ENCODE data around the gene DCAF8L2. TPM values are rescaled to one million over a fixed set of nuclear protein-coding genes. Genes with fewer than 3 reads are reported as not detected.

DCAF8L2 gene
- total RNA-seq, 1 experiment from 2014 or later: not detected

- Mint-ChIP-seq H3K4me3 (ENCODE audit: low read depth, unreplicated experiment) (no peak overlapping the region), H3K27ac (ENCODE audit: unreplicated experiment) (no peak overlapping the region), H3K9me3 (ENCODE audit: low read depth, unreplicated experiment) (no peaks in the 10 kb centered on the region), H3K4me1 (ENCODE audit: low read depth, unreplicated experiment) (peaks cover 26% of the 10 kb centered on the region), H3K36me3 (ENCODE audit: insufficient read depth, unreplicated experiment) (no peaks in the 10 kb centered on the region), H3K27me3 (ENCODE audit: unreplicated experiment) (no peaks in the 10 kb centered on the region)
- no peak for DNase-seq
- intact Hi-C loops (cut with micrococcal nuclease; ENCODE audit: unreplicated experiment): no loop called here
- BruUV-seq (replicated peaks): no TSS peak
- CTCF ChIA-PET: no interaction called here
- no peak for TF ChIP-seq CTCF (IDR thresholded peaks at IDR 0.05; ENCODE audit: unreplicated experiment)
Measured at GRCh38 chrX:27565992-27566391, 24.2 kb upstream of the DCAF8L2 start.

GRCh38 chrX:27571164-27571563, 19.0 kb upstream of the DCAF8L2 start:
- no peak overlapping the region for H3K27ac Mint-ChIP-seq (ENCODE audit: unreplicated experiment)
- TF ChIP-seq CTCF (IDR thresholded peaks at IDR 0.05; ENCODE audit: unreplicated experiment): no peak
- no peaks in the 10 kb centered on the region for H3K36me3 Mint-ChIP-seq (ENCODE audit: insufficient read depth, unreplicated experiment)
- no peaks in the 10 kb centered on the region for H3K9me3 Mint-ChIP-seq (ENCODE audit: low read depth, unreplicated experiment)
- no peaks in the 10 kb centered on the region for H3K27me3 Mint-ChIP-seq (ENCODE audit: unreplicated experiment)
- no peak overlapping the region for H3K4me3 Mint-ChIP-seq (ENCODE audit: low read depth, unreplicated experiment)
- CTCF ChIA-PET: no interaction called here
- intact Hi-C loops (cut with micrococcal nuclease; ENCODE audit: unreplicated experiment): no loop called here
- H3K4me1 Mint-ChIP-seq (ENCODE audit: low read depth, unreplicated experiment): peaks cover 19% of the 10 kb centered on the region
- no peak for DNase-seq
- no TSS peak for BruUV-seq (replicated peaks)

- Mint-ChIP-seq H3K27ac (ENCODE audit: unreplicated experiment) (no peak overlapping the region), H3K4me1 (ENCODE audit: low read depth, unreplicated experiment) (peaks cover 8% of the 10 kb centered on the region), H3K36me3 (ENCODE audit: insufficient read depth, unreplicated experiment) (no peaks in the 10 kb centered on the region), H3K4me3 (ENCODE audit: low read depth, unreplicated experiment) (no peak overlapping the region), H3K9me3 (ENCODE audit: low read depth, unreplicated experiment) (no peaks in the 10 kb centered on the region), H3K27me3 (ENCODE audit: unreplicated experiment) (no peaks in the 10 kb centered on the region)
- DNase-seq: no peak
- intact Hi-C loops (cut with micrococcal nuclease; ENCODE audit: unreplicated experiment): no loop called here
- no TSS peak for BruUV-seq (replicated peaks)
- CTCF ChIA-PET: no interaction called here
- no peak for TF ChIP-seq CTCF (IDR thresholded peaks at IDR 0.05; ENCODE audit: unreplicated experiment)
Measured at GRCh38 chrX:27575565-27575964, 14.6 kb upstream of the DCAF8L2 start.

GRCh38 chrX:27583976-27584375, 6.2 kb upstream of the DCAF8L2 start:
- no peaks in the 10 kb centered on the region for H3K27me3 Mint-ChIP-seq (ENCODE audit: unreplicated experiment)
- peaks cover 41% of the 10 kb centered on the region for H3K4me1 Mint-ChIP-seq (ENCODE audit: low read depth, unreplicated experiment)
- BruUV-seq (replicated peaks): no TSS peak
- CTCF ChIA-PET: no interaction called here
- intact Hi-C loops (cut with micrococcal nuclease; ENCODE audit: unreplicated experiment): loop anchor here (2.0 kb wide), 1 partner anchor 15 kb away; no protein-coding TSS in a partner anchor
- H3K27ac Mint-ChIP-seq (ENCODE audit: unreplicated experiment): peak overlapping the region; percentile 48
- H3K9me3 Mint-ChIP-seq (ENCODE audit: low read depth, unreplicated experiment): peaks cover 2% of the 10 kb centered on the region
- no peak overlapping the region for H3K4me3 Mint-ChIP-seq (ENCODE audit: low read depth, unreplicated experiment)
- peak; percentile 9 for DNase-seq
- no peak for TF ChIP-seq CTCF (IDR thresholded peaks at IDR 0.05; ENCODE audit: unreplicated experiment)
- no peaks in the 10 kb centered on the region for H3K36me3 Mint-ChIP-seq (ENCODE audit: insufficient read depth, unreplicated experiment)
